Measurements from ENCODE around the gene EXTL2. TPM values are rescaled to one million over a fixed set of nuclear protein-coding genes. Genes with fewer than 3 reads are reported as not detected.

Gene EXTL2
- total RNA-seq, 2 donors from 2014 or later = 40.6 to 47.5 TPM

DNA sequence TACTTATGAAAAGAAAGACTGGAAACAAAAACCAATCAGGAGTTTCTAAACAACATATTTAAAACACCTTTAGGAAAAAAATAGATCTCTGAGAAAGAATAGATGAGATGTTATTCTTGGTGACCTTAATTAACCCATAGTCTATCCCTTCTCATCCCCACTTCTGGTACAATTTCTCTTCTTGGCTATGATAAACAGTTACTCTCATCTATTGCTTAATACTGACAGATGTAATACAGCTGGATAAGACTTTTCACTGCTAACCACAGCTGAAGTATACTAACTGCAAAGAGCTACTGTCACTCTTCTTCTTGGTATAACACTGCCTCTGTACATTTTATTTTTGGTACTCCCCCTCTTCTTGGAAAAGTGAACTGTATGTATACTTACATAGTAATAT lies 15.2 kb downstream of the EXTL2 start:
- no peak overlapping the region for H3K27ac ChIP-seq (ENCODE audit: low read depth, low read length)
- no peak overlapping the region for H3K4me3 ChIP-seq (ENCODE audit: low read length)
- no peaks in the 10 kb centered on the region for H3K27me3 ChIP-seq (ENCODE audit: control insufficient read depth, insufficient read depth, low read length, poor library complexity, severe bottlenecking)
- no peak overlapping the region for H3K27ac Mint-ChIP-seq
- H3K36me3 ChIP-seq (ENCODE audit: control insufficient read depth, insufficient read depth, low read length) = peaks cover 24% of the 10 kb centered on the region
- peaks cover 17% of the 10 kb centered on the region for H3K36me3 Mint-ChIP-seq (ENCODE audit: low read depth)
- H3K9me3 Mint-ChIP-seq = no peaks in the 10 kb centered on the region
- H3K9ac ChIP-seq (ENCODE audit: extremely low read depth, low read length, poor library complexity, severe bottlenecking) = no peak overlapping the region
- H3K4me1 ChIP-seq (ENCODE audit: control insufficient read depth, insufficient read depth, low read length) = no peaks in the 10 kb centered on the region
- H3K9me3 ChIP-seq (ENCODE audit: control insufficient read depth, low read length) = no peaks in the 10 kb centered on the region
- H3K4me3 Mint-ChIP-seq = no peak overlapping the region
- H3K27me3 Mint-ChIP-seq (ENCODE audit: insufficient read depth) = no peaks in the 10 kb centered on the region
- TF ChIP-seq, protein P1, sequence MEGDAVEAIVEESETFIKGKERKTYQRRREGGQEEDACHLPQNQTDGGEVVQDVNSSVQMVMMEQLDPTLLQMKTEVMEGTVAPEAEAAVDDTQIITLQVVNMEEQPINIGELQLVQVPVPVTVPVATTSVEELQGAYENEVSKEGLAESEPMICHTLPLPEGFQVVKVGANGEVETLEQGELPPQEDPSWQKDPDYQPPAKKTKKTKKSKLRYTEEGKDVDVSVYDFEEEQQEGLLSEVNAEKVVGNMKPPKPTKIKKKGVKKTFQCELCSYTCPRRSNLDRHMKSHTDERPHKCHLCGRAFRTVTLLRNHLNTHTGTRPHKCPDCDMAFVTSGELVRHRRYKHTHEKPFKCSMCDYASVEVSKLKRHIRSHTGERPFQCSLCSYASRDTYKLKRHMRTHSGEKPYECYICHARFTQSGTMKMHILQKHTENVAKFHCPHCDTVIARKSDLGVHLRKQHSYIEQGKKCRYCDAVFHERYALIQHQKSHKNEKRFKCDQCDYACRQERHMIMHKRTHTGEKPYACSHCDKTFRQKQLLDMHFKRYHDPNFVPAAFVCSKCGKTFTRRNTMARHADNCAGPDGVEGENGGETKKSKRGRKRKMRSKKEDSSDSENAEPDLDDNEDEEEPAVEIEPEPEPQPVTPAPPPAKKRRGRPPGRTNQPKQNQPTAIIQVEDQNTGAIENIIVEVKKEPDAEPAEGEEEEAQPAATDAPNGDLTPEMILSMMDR (conservative IDR thresholded peaks at IDR 0.05) = no peak
- peaks cover 4% of the 10 kb centered on the region for H3K4me1 Mint-ChIP-seq
- DNase-seq = no peak

DNA sequence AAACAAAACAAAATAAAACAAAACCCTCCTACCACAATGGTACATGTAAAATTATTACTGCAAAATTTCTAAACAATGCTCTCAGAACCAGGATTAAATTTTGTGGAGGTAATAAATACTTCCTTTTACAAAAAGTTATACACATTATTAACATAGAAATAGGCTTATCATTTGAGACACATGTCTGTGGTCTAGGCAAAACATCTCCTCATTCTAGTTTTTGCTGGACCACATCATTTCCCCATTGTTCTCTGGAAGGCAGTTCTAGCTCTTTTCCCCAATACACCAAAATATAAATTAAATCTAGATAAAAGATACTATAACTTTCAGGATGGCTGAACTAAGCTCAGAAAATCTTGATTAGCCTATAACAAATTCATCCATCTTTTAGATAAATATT lies 18.4 kb downstream of the EXTL2 start:
- Mint-ChIP-seq H3K4me3 (no peak overlapping the region), H3K27ac (no peak overlapping the region), H3K4me1 (no peaks in the 10 kb centered on the region), H3K9me3 (no peaks in the 10 kb centered on the region), H3K27me3 (ENCODE audit: insufficient read depth) (no peaks in the 10 kb centered on the region), H3K36me3 (ENCODE audit: low read depth) (peaks cover 21% of the 10 kb centered on the region)
- no peak overlapping the region for H3K4me3 ChIP-seq (ENCODE audit: low read length)
- DNase-seq = no peak
- H3K27ac ChIP-seq (ENCODE audit: low read depth, low read length) = no peak overlapping the region
- no peak overlapping the region for H3K9ac ChIP-seq (ENCODE audit: extremely low read depth, low read length, poor library complexity, severe bottlenecking)
- no peaks in the 10 kb centered on the region for H3K9me3 ChIP-seq (ENCODE audit: control insufficient read depth, low read length)
- H3K36me3 ChIP-seq (ENCODE audit: control insufficient read depth, insufficient read depth, low read length) = peaks cover 28% of the 10 kb centered on the region
- no peaks in the 10 kb centered on the region for H3K27me3 ChIP-seq (ENCODE audit: control insufficient read depth, insufficient read depth, low read length, poor library complexity, severe bottlenecking)
- TF ChIP-seq, protein P1 (conservative IDR thresholded peaks at IDR 0.05) = no peak
- no peaks in the 10 kb centered on the region for H3K4me1 ChIP-seq (ENCODE audit: control insufficient read depth, insufficient read depth, low read length)

DNA sequence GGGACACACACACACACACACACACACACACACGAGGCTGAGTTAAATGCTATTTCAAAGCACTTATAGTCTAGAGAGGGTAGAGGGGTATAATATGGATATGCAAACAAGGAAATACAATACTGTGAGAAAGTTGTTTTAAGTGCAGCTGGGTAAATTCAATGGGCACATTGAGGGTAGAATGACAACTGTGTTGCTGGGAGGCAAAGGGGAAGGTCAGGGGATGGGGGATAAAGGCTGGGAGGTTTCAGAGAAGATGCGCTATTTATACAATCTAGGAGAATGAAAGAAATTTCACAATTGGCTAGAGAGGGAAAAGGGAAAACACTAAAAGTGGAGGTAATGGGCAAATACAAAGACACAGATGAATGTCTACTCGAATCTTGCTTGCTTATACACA lies 19.4 kb downstream of the EXTL2 start:
- Histone ChIP-seq H3K4me1 (ENCODE audit: control insufficient read depth, insufficient read depth, low read length) (no peaks in the 10 kb centered on the region), H3K9me3 (ENCODE audit: control insufficient read depth, low read length) (no peaks in the 10 kb centered on the region), H3K9ac (ENCODE audit: extremely low read depth, low read length, poor library complexity, severe bottlenecking) (no peak overlapping the region), H3K27ac (ENCODE audit: low read depth, low read length) (no peak overlapping the region), H3K36me3 (ENCODE audit: control insufficient read depth, insufficient read depth, low read length) (peaks cover 28% of the 10 kb centered on the region), H3K27me3 (ENCODE audit: control insufficient read depth, insufficient read depth, low read length, poor library complexity, severe bottlenecking) (no peaks in the 10 kb centered on the region), H3K4me3 (ENCODE audit: low read length) (no peak overlapping the region)
- peaks cover 21% of the 10 kb centered on the region for H3K36me3 Mint-ChIP-seq (ENCODE audit: low read depth)
- no peaks in the 10 kb centered on the region for H3K4me1 Mint-ChIP-seq
- DNase-seq = no peak
- no peak overlapping the region for H3K27ac Mint-ChIP-seq
- WGBS, 2 experiments (ENCODE audit: insufficient coverage in 1 of 2, insufficient read length in 1 of 2) = 86 to 92% methylated on average over 1 to 3 of the region's 3 CpGs
- H3K27me3 Mint-ChIP-seq (ENCODE audit: insufficient read depth) = no peaks in the 10 kb centered on the region
- H3K9me3 Mint-ChIP-seq = no peaks in the 10 kb centered on the region
- TF ChIP-seq, protein P1 (conservative IDR thresholded peaks at IDR 0.05) = no peak
- no peak overlapping the region for H3K4me3 Mint-ChIP-seq
